Loucy (cell line): Measurements from ENCODE around the gene PHF11.

Source experiments
- H2AFZ ChIP-seq: fragments of 200-600 bp; sonication (generic); 2 replicates; pipeline ENCODE4 v1.6.0; 2016; ENCODE audit warnings: antibody characterized with exemption, mild to moderate bottlenecking, low read length, moderate library complexity
- H3F3A ChIP-seq: fragments of 200-600 bp; 2 replicates; pipeline ENCODE4 v1.6.0; 2016; ENCODE audit warnings: antibody characterized with exemption, low read depth, mild to moderate bottlenecking
- H3K27me3 ChIP-seq: fragments of 200-600 bp; sonication (generic); 2 replicates; pipeline ENCODE4 v1.6.1; 2014; ENCODE audit warnings: low read length, mild to moderate bottlenecking; ENCODE audit not compliant: insufficient read depth, poor library complexity, severe bottlenecking
- H3K36me3 ChIP-seq: fragments of 200-600 bp; sonication (generic); 2 replicates; pipeline ENCODE4 v1.6.1; 2016; ENCODE audit warnings: low read length; ENCODE audit not compliant: insufficient read depth
- H3K4me1 ChIP-seq: fragments of 200-600 bp; sonication (generic); 2 replicates; pipeline ENCODE4 v1.5.1; 2014; ENCODE audit warnings: low read length, mild to moderate bottlenecking; ENCODE audit not compliant: insufficient read depth, poor library complexity, severe bottlenecking
- H3K4me2 ChIP-seq: fragments of 200-600 bp; sonication (generic); 2 replicates; pipeline ENCODE4 v1.6.0; 2014; ENCODE audit warnings: antibody characterized with exemption, low read length, low read depth, mild to moderate bottlenecking; ENCODE audit not compliant: poor library complexity, severe bottlenecking
- H3K4me3 ChIP-seq: fragments of 200-600 bp; sonication (generic); 2 replicates; pipeline ENCODE4 v1.5.1; 2014; ENCODE audit warnings: low read length, mild to moderate bottlenecking, mixed read lengths; ENCODE audit not compliant: poor library complexity, severe bottlenecking
- H3K79me2 ChIP-seq: fragments of 200-600 bp; sonication (generic); 2 replicates; pipeline ENCODE4 v1.6.1; 2014; ENCODE audit warnings: low read length; ENCODE audit not compliant: insufficient read depth
- H3K9ac ChIP-seq: fragments of 200-600 bp; sonication (generic); 2 replicates; pipeline ENCODE4 v1.6.0; 2014; ENCODE audit warnings: mild to moderate bottlenecking, low read depth, low read length, moderate library complexity; ENCODE audit not compliant: poor library complexity, severe bottlenecking
- H3K9me2 ChIP-seq: fragments of 200-600 bp; sonication (generic); replicated peaks from 2 replicates; pipeline ENCODE4 v1.6.1; 2016; ENCODE audit warnings: low read depth, low read length, mixed read lengths
- H3K9me3 ChIP-seq: fragments of 200-600 bp; sonication (generic); 2 replicates; pipeline ENCODE4 v1.6.1; 2014; ENCODE audit warnings: mild to moderate bottlenecking, antibody characterized with exemption, low read length, low read depth; ENCODE audit not compliant: insufficient read depth
- H4K20me1 ChIP-seq: fragments of 200-600 bp; sonication (generic); 2 replicates; pipeline ENCODE4 v1.6.0; 2014; ENCODE audit warnings: antibody characterized with exemption, low read length, mild to moderate bottlenecking; ENCODE audit not compliant: insufficient read depth, poor library complexity, severe bottlenecking
- CTCF ChIP-seq: fragments of 200-600 bp; sonication (generic); conservative IDR thresholded peaks from 2 replicates; pipeline ENCODE4 v1.5.1; 2014; ENCODE audit warnings: mild to moderate bottlenecking, antibody characterized with exemption, low read length
- EZH2phosphoT487 ChIP-seq: fragments of 200-600 bp; IDR thresholded peaks from 2 replicates; pipeline ENCODE4 v1.6.1; 2018; ENCODE audit warnings: antibody characterized with exemption, mild to moderate bottlenecking, moderate library complexity, borderline replicate concordance

Gene PHF11

GRCh38 chr13:49571299-49572240 is 75.8 kb downstream of the PHF11 start:
- H2AFZ ChIP-seq, result no peak overlapping the region
- H4K20me1 ChIP-seq, result peaks cover 6% of the 10 kb centered on the region
- no peak overlapping the region for H3K9ac ChIP-seq
- H3F3A ChIP-seq, result 0 out of 2 replicates have a peak, but pooled peaks cover 2% of the 10 kb centered on the region
- H3K36me3 ChIP-seq, result peaks cover 3% of the 10 kb centered on the region; the same call in 1 of the 2 replicates
- peaks cover 16% of the 10 kb centered on the region for H3K4me1 ChIP-seq
- no peak overlapping the region for H3K4me2 ChIP-seq
- H3K9me3 ChIP-seq, result no peaks in the 10 kb centered on the region
- H3K79me2 ChIP-seq, result no peaks in the 10 kb centered on the region
- TF ChIP-seq EZH2phosphoT487, result no peak
- no peak for TF ChIP-seq CTCF
- H3K4me3 ChIP-seq, result no peak overlapping the region
- no peaks in the 10 kb centered on the region for H3K9me2 ChIP-seq
- H3K27me3 ChIP-seq, result no peaks in the 10 kb centered on the region
